Keratinocyte (primary cell): ENCODE results near the gene HS1BP3. TPM values are rescaled to one million over a fixed set of nuclear protein-coding genes. Genes with fewer than 3 reads are reported as not detected.

ENCODE experiments used
- DNase-seq: peaks from one replicate; pipeline ENCODE4 v3.0.0-alpha.2; 2011; ENCODE audit warnings: low read depth, missing footprints, low spot score
- FAIRE-seq: peaks from 2 replicates; lab custom pipeline; 2011; peaks lifted over from hg19 to GRCh38; lab: Jason Lieb, UNC
- H2AFZ ChIP-seq: 2 replicates; pipeline ENCODE4 v1.6.0; 2012; ENCODE audit warnings: low read length, control low read depth, inconsistent platforms; ENCODE audit not compliant: control insufficient read depth
- H3K27ac ChIP-seq: 2 replicates; pipeline ENCODE4 v1.5.1; 2011; ENCODE audit warnings: low read length; ENCODE audit not compliant: control insufficient read depth, insufficient read depth
- H3K27me3 ChIP-seq: 3 replicates; pipeline ENCODE4 v1.6.0; 2011; ENCODE audit warnings: low read length; ENCODE audit not compliant: control insufficient read depth, insufficient read depth; ENCODE audit errors: extremely low read depth
- H3K36me3 ChIP-seq, 2 experiments: 2 replicates in 1 of 2; 3 replicates in 1 of 2; pipeline ENCODE4 v1.5.1; 2011; ENCODE audit warnings: low read length in 2 of 2, mild to moderate bottlenecking in 1 of 2; ENCODE audit not compliant: control insufficient read depth in 2 of 2, insufficient read depth in 2 of 2; ENCODE audit errors: extremely low read depth in 1 of 2
- H3K4me1 ChIP-seq: 3 replicates; pipeline ENCODE4 v1.5.1; 2011; ENCODE audit warnings: low read length; ENCODE audit not compliant: control insufficient read depth, insufficient read depth; ENCODE audit errors: extremely low read depth
- H3K4me2 ChIP-seq: 3 replicates; pipeline ENCODE4 v1.6.0; 2011; ENCODE audit warnings: low read depth, low read length; ENCODE audit not compliant: control insufficient read depth, insufficient read depth; ENCODE audit errors: extremely low read depth
- H3K4me3 ChIP-seq, 3 experiments: fragments of 200-600 bp in 1 of 3; sonication (generic) in 1 of 3; 2 replicates in 2 of 3; 3 replicates in 1 of 3; pipeline ENCODE4 v1.5.1; 2011 to 2016; ENCODE audit warnings: low read length in 3 of 3, mild to moderate bottlenecking in 3 of 3, control low read depth in 2 of 3, inconsistent platforms in 1 of 3, low read depth in 1 of 3, mixed read lengths in 1 of 3, mixed run types in 1 of 3, moderate library complexity in 1 of 3; ENCODE audit not compliant: control insufficient read depth in 2 of 3, insufficient read depth in 2 of 3; ENCODE audit errors: extremely low read depth in 1 of 3
- H3K79me2 ChIP-seq: 2 replicates; pipeline ENCODE4 v1.6.0; 2012; ENCODE audit warnings: low read length; ENCODE audit not compliant: control insufficient read depth, insufficient read depth
- H3K9ac ChIP-seq: 3 replicates; pipeline ENCODE4 v1.6.0; 2011; ENCODE audit warnings: low read length; ENCODE audit not compliant: control insufficient read depth, insufficient read depth; ENCODE audit errors: extremely low read depth
- H3K9me1 ChIP-seq: 3 replicates; pipeline ENCODE4 v1.6.0; 2011; ENCODE audit warnings: low read length; ENCODE audit not compliant: control insufficient read depth, insufficient read depth; ENCODE audit errors: extremely low read depth
- H3K9me3 ChIP-seq: 2 replicates; pipeline ENCODE4 v1.5.1; 2012; ENCODE audit warnings: low read depth, low read length; ENCODE audit not compliant: control insufficient read depth
- H4K20me1 ChIP-seq: 3 replicates; pipeline ENCODE4 v1.6.0; 2011; ENCODE audit warnings: low read length; ENCODE audit not compliant: control insufficient read depth, insufficient read depth; ENCODE audit errors: extremely low read depth
- EZH2 ChIP-seq: IDR thresholded peaks from one replicate; pipeline ENCODE4 v1.6.1; 2012; ENCODE audit warnings: inconsistent platforms, mild to moderate bottlenecking, low read length, moderate library complexity
- dilution Hi-C: fragments of 300-500 bp; cut with MboI; formaldehyde crosslinking; loops from one replicate; pipeline ENCODE4 v1.7.0; 2020; ENCODE audit warnings: low sequenced_read_pairs; ENCODE audit not compliant: extremely low pct_ligation_motif_present
- polyA plus RNA-seq, 5 experiments: library from polyadenylated mRNA; depleted of rRNA in 3 of 5; stranded (reverse) in 3 of 5; stranded (forward) in 1 of 5; unstranded in 1 of 5; fragments of >200 nt; gene quantifications; 1 replicate in 1 of 5; 2 replicates in 3 of 5; 3 replicates in 1 of 5; pipeline versions ENCODE4 v1.2.1 to v1.2.3, GENCODE V29; 2011 to 2012; ENCODE audit warnings: missing spikeins in 2 of 5, low read depth in 1 of 5, low replicate concordance in 1 of 5
- TF ChIP-seq, protein P1 (sequence below), 3 experiments: IDR thresholded peaks in 1 of 3; conservative IDR thresholded peaks in 1 of 3; optimal IDR thresholded peaks in 1 of 3; 2 replicates in 2 of 3; 3 replicates in 1 of 3; pipeline versions ENCODE3 to v1.5.1; 2011; ENCODE audit warnings: low read length in 3 of 3, mild to moderate bottlenecking in 3 of 3, moderate library complexity in 2 of 3, control low read depth in 1 of 3, inconsistent platforms in 1 of 3; ENCODE audit not compliant: insufficient read depth in 2 of 3; ENCODE audit errors: extremely low read depth in 1 of 3

The HS1BP3 gene
- polyA plus RNA-seq, 1 donor (not counting 4 experiments of a cell fraction or from before 2014, with no cell fraction given) = 18.5 TPM

- Histone ChIP-seq H3K79me2 (no peaks in the 10 kb centered on the region), H3K4me3 (no peak overlapping the region), H3K4me2 (no peak overlapping the region), H3K9ac (no peak overlapping the region), H2AFZ (no peak overlapping the region), H3K9me1 (no peaks in the 10 kb centered on the region), H3K27ac (no peak overlapping the region), H3K36me3 (no peaks in the 10 kb centered on the region), H3K27me3 (no peaks in the 10 kb centered on the region), H3K4me1 (peaks cover 34% of the 10 kb centered on the region), H3K9me3 (no peaks in the 10 kb centered on the region), H4K20me1 (no peaks in the 10 kb centered on the region)
- DNase-seq (no peak), FAIRE-seq (no peak)
- no peak for TF ChIP-seq EZH2
- TF ChIP-seq, protein P1, sequence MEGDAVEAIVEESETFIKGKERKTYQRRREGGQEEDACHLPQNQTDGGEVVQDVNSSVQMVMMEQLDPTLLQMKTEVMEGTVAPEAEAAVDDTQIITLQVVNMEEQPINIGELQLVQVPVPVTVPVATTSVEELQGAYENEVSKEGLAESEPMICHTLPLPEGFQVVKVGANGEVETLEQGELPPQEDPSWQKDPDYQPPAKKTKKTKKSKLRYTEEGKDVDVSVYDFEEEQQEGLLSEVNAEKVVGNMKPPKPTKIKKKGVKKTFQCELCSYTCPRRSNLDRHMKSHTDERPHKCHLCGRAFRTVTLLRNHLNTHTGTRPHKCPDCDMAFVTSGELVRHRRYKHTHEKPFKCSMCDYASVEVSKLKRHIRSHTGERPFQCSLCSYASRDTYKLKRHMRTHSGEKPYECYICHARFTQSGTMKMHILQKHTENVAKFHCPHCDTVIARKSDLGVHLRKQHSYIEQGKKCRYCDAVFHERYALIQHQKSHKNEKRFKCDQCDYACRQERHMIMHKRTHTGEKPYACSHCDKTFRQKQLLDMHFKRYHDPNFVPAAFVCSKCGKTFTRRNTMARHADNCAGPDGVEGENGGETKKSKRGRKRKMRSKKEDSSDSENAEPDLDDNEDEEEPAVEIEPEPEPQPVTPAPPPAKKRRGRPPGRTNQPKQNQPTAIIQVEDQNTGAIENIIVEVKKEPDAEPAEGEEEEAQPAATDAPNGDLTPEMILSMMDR (optimal IDR thresholded peaks at IDR 0.05 in 1 of 3, IDR thresholded peaks at IDR 0.05 in 1 of 3, conservative IDR thresholded peaks at IDR 0.05 in 1 of 3; ENCODE audit: extremely low read depth in 1 of 3, insufficient read depth in 2 of 3, low read length in 3 of 3) = no peak
- dilution Hi-C loops = no loop called here
Observed at GRCh38 chr2:20567926-20568179, 83.0 kb downstream of the HS1BP3 start.

Other genes starting within 250 kb of the HS1BP3 start
- gene RHOB, start 204.0 kb downstream of the HS1BP3 start, polyA plus RNA-seq = 23.6 to 28.3 TPM (median 25.3 TPM) in 3 replicates
- not detected in 3 replicates for gene GDF7, start 16.0 kb upstream of the HS1BP3 start, polyA plus RNA-seq
- 16.3 to 22.7 TPM (median 18.6 TPM) in 3 replicates for gene LDAH, start 172.0 kb upstream of the HS1BP3 start, polyA plus RNA-seq